ENCODE measurements around the gene GNAL. TPM values are rescaled to one million over a fixed set of nuclear protein-coding genes. Genes with fewer than 3 reads are reported as not detected.

GNAL gene
- total and polyA plus RNA-seq, 2 donors from 2014 or later: 1.8 to 9.7 TPM

GRCh38 chr18:11839556-11839955 lies 150.5 kb downstream of the GNAL start:
- no peak for TF ChIP-seq CTCF (IDR thresholded peaks at IDR 0.05; ENCODE audit: borderline replicate concordance, extremely low read depth, insufficient read depth)
- no peaks in the 10 kb centered on the region for H3K9me3 ChIP-seq (ENCODE audit: control insufficient read depth in 2 of 3, insufficient read depth in 1 of 3, low read length in 3 of 3)

GRCh38 chr18:11840493-11840892 lies 151.4 kb downstream of the GNAL start:
- Histone ChIP-seq H3K9ac (ENCODE audit: low read length in 3 of 3) (no peak overlapping the region), H3K4me1 (ENCODE audit: control insufficient read depth in 2 of 3, insufficient read depth in 2 of 3, low read depth in 1 of 3, low read length in 3 of 3) (no peaks in the 10 kb centered on the region), H3K27me3 (ENCODE audit: control insufficient read depth, insufficient read depth, low read length) (no peaks in the 10 kb centered on the region), H3K27ac (ENCODE audit: low read depth in 2 of 2, low read length in 2 of 2) (no peak overlapping the region), H3K36me3 (ENCODE audit: control insufficient read depth in 2 of 3, insufficient read depth in 3 of 3, low read length in 3 of 3) (no peaks in the 10 kb centered on the region), H3K4me3 (ENCODE audit: low read length in 3 of 3) (no peak overlapping the region), H3K9me3 (ENCODE audit: control insufficient read depth in 2 of 3, insufficient read depth in 1 of 3, low read length in 3 of 3) (no peaks in the 10 kb centered on the region)
- FAIRE-seq: no peak
- TF ChIP-seq CTCF (IDR thresholded peaks at IDR 0.05; ENCODE audit: borderline replicate concordance, extremely low read depth, insufficient read depth): no peak
- no peak for DNase-seq
- intact Hi-C loops (cut with DNase I): no loop called here

More at GRCh38 chr18:11839556-11839955, 150.5 kb downstream of the GNAL start:
- intact Hi-C loops (cut with DNase I): no loop called here
- Histone ChIP-seq H3K9ac (ENCODE audit: low read length in 3 of 3) (no peak overlapping the region), H3K27me3 (ENCODE audit: control insufficient read depth, insufficient read depth, low read length) (no peaks in the 10 kb centered on the region), H3K36me3 (ENCODE audit: control insufficient read depth in 2 of 3, insufficient read depth in 3 of 3, low read length in 3 of 3) (no peaks in the 10 kb centered on the region), H3K4me3 (ENCODE audit: low read length in 3 of 3) (no peak overlapping the region), H3K27ac (ENCODE audit: low read depth in 2 of 2, low read length in 2 of 2) (no peak overlapping the region), H3K4me1 (ENCODE audit: control insufficient read depth in 2 of 3, insufficient read depth in 2 of 3, low read depth in 1 of 3, low read length in 3 of 3) (no peaks in the 10 kb centered on the region)
- DNase-seq (no peak), FAIRE-seq (no peak)

GRCh38 chr18:11842562-11842961 lies 153.5 kb downstream of the GNAL start:
- no peaks in the 10 kb centered on the region for H3K36me3 ChIP-seq (ENCODE audit: control insufficient read depth in 2 of 3, insufficient read depth in 3 of 3, low read length in 3 of 3)
- no peaks in the 10 kb centered on the region for H3K9me3 ChIP-seq (ENCODE audit: control insufficient read depth in 2 of 3, insufficient read depth in 1 of 3, low read length in 3 of 3)
- no peak for DNase-seq
- no peaks in the 10 kb centered on the region for H3K4me1 ChIP-seq (ENCODE audit: control insufficient read depth in 2 of 3, insufficient read depth in 2 of 3, low read depth in 1 of 3, low read length in 3 of 3)
- intact Hi-C loops (cut with DNase I): no loop called here
- H3K4me3 ChIP-seq (ENCODE audit: low read length in 3 of 3): no peak overlapping the region
- H3K27me3 ChIP-seq (ENCODE audit: control insufficient read depth, insufficient read depth, low read length): no peaks in the 10 kb centered on the region
- no peak overlapping the region for H3K9ac ChIP-seq (ENCODE audit: low read length in 3 of 3)
- no peak for TF ChIP-seq CTCF (IDR thresholded peaks at IDR 0.05; ENCODE audit: borderline replicate concordance, extremely low read depth, insufficient read depth)
- no peak overlapping the region for H3K27ac ChIP-seq (ENCODE audit: low read depth in 2 of 2, low read length in 2 of 2)
- no peak for FAIRE-seq

- no peak overlapping the region for H3K9ac ChIP-seq (ENCODE audit: low read length in 3 of 3)
- H3K9me3 ChIP-seq (ENCODE audit: control insufficient read depth in 2 of 3, insufficient read depth in 1 of 3, low read length in 3 of 3): no peaks in the 10 kb centered on the region
- H3K27ac ChIP-seq (ENCODE audit: low read depth in 2 of 2, low read length in 2 of 2): no peak overlapping the region
- FAIRE-seq (no peak), DNase-seq (no peak)
- H3K4me1 ChIP-seq (ENCODE audit: control insufficient read depth in 2 of 3, insufficient read depth in 2 of 3, low read depth in 1 of 3, low read length in 3 of 3): no peaks in the 10 kb centered on the region
- no peaks in the 10 kb centered on the region for H3K27me3 ChIP-seq (ENCODE audit: control insufficient read depth, insufficient read depth, low read length)
- H3K4me3 ChIP-seq (ENCODE audit: low read length in 3 of 3): no peak overlapping the region
- no peaks in the 10 kb centered on the region for H3K36me3 ChIP-seq (ENCODE audit: control insufficient read depth in 2 of 3, insufficient read depth in 3 of 3, low read length in 3 of 3)
- TF ChIP-seq CTCF (IDR thresholded peaks at IDR 0.05; ENCODE audit: borderline replicate concordance, extremely low read depth, insufficient read depth): no peak
- intact Hi-C loops (cut with DNase I): no loop called here
Measured at GRCh38 chr18:11844436-11844835, 155.4 kb downstream of the GNAL start.

Measured in kidney (tissue), 14 donors.